H1 (cell line): ENCODE data around the gene NQO2. TPM values are rescaled to one million over a fixed set of nuclear protein-coding genes. Genes with fewer than 3 reads are reported as not detected.

Experiments
- CTCF ChIA-PET: fragments of 300-600 bp; sonication (Branson Sonifier 250); formaldehyde crosslinking; loops from one replicate; lab custom pipeline; 2021; ENCODE audit not compliant: partially characterized antibody; lab: Charles Lee
- POLR2A ChIA-PET: fragments of 300-600 bp; sonication (Branson Sonifier 250); formaldehyde crosslinking; loops from one replicate; lab custom pipeline; 2021; ENCODE audit warnings: inconsistent platforms; ENCODE audit not compliant: partially characterized antibody; lab: Charles Lee
- DNase-seq, 2 experiments: peaks; one replicate each; pipeline versions ENCODE4 v3.0.0 to v3.0.0-alpha.2; 2010 to 2022; ENCODE audit warnings: low spot score in 2 of 2, low read depth in 1 of 2, mixed read lengths in 1 of 2
- FAIRE-seq: peaks from 2 replicates; lab custom pipeline; 2011; peaks lifted over from hg19 to GRCh38; lab: Jason Lieb, UNC
- H2AFZ ChIP-seq: 2 replicates; pipeline ENCODE4 v1.8.1; 2012; ENCODE audit warnings: low read length, inconsistent platforms
- H2AK5ac ChIP-seq: 2 replicates; pipeline ENCODE4 v1.6.1; 2013; ENCODE audit warnings: low read depth, low read length
- H2BK120ac ChIP-seq: replicated peaks from 2 replicates; pipeline ENCODE3; 2013; ENCODE audit warnings: low read depth, low read length, inconsistent platforms
- H2BK12ac ChIP-seq: 2 replicates; pipeline ENCODE4 v1.6.1; 2013; ENCODE audit warnings: low read depth, low read length
- H2BK15ac ChIP-seq: 2 replicates; pipeline ENCODE4 v1.6.1; 2013; ENCODE audit warnings: low read length
- H2BK20ac ChIP-seq: 2 replicates; pipeline ENCODE4 v1.6.1; 2013; ENCODE audit warnings: low read length
- H2BK5ac ChIP-seq: 2 replicates; pipeline ENCODE4 v1.6.1; 2013; ENCODE audit warnings: low read depth, low read length
- H3K14ac ChIP-seq: 2 replicates; pipeline ENCODE4 v1.6.1; 2013; ENCODE audit warnings: inconsistent platforms; ENCODE audit not compliant: insufficient read length
- H3K18ac ChIP-seq: 2 replicates; pipeline ENCODE4 v1.6.1; 2013; ENCODE audit warnings: low read length; ENCODE audit errors: extremely low read depth
- H3K23ac ChIP-seq: 2 replicates; pipeline ENCODE4 v1.6.1; 2013; ENCODE audit warnings: inconsistent platforms; ENCODE audit not compliant: insufficient read length
- H3K23me2 ChIP-seq: 2 replicates; pipeline ENCODE4 v1.6.1; 2013; ENCODE audit warnings: low read depth, low read length
- H3K27ac ChIP-seq: 2 replicates; pipeline ENCODE4 v1.6.1; 2011; ENCODE audit warnings: low read depth, low read length, inconsistent platforms
- H3K27me3 ChIP-seq, 4 experiments: replicated peaks in 1 of 4; 1 replicate in 1 of 4; 2 replicates in 3 of 4; pipeline versions ENCODE4 v1.6.1 to v1.8.1; 2011 to 2013; ENCODE audit warnings: low read length in 3 of 4, mild to moderate bottlenecking in 3 of 4, inconsistent platforms in 2 of 4, mixed read lengths in 2 of 4, moderate library complexity in 1 of 4; ENCODE audit not compliant: control insufficient read depth in 3 of 4, insufficient read depth in 3 of 4; ENCODE audit errors: extremely low read depth in 1 of 4
- H3K36me3 ChIP-seq, 4 experiments: 2 replicates each; pipeline versions ENCODE4 v1.6.1 to v1.8.1; 2011 to 2013; ENCODE audit warnings: mild to moderate bottlenecking in 4 of 4, low read length in 3 of 4, moderate library complexity in 2 of 4, control low read depth in 1 of 4, inconsistent platforms in 1 of 4; ENCODE audit not compliant: insufficient read depth in 4 of 4, control insufficient read depth in 2 of 4
- H3K4ac ChIP-seq: replicated peaks from 2 replicates; pipeline ENCODE3; 2013; ENCODE audit warnings: low read length, low read depth, mixed read lengths, inconsistent platforms; ENCODE audit not compliant: insufficient read length
- H3K4me1 ChIP-seq, 4 experiments: replicated peaks in 1 of 4; 1 replicate in 1 of 4; 2 replicates in 3 of 4; pipeline versions ENCODE4 v1.6.1 to v1.8.1; 2011 to 2013; ENCODE audit warnings: low read length in 3 of 4, inconsistent platforms in 2 of 4, mixed read lengths in 1 of 4; ENCODE audit not compliant: insufficient read depth in 4 of 4, control insufficient read depth in 3 of 4
- H3K4me2 ChIP-seq, 2 experiments: 2 replicates each; pipeline versions ENCODE4 v1.6.1 to v1.8.1; 2011 to 2013; ENCODE audit warnings: low read depth in 2 of 2, low read length in 2 of 2, control low read depth in 1 of 2, inconsistent platforms in 1 of 2, mild to moderate bottlenecking in 1 of 2; ENCODE audit not compliant: insufficient read depth in 1 of 2
- H3K4me3 ChIP-seq, 4 experiments: fragments of 200-600, 300-600 bp in 1 of 4; sonication (generic), shearing (Covaris generic), sonication (Bioruptor Twin) in 1 of 4; 2 replicates each; pipeline versions ENCODE4 v1.5.1 to v1.8.1; 2011 to 2016; ENCODE audit warnings: low read length in 4 of 4, low read depth in 3 of 4, control low read depth in 2 of 4, inconsistent platforms in 2 of 4, mild to moderate bottlenecking in 2 of 4, mixed read lengths in 1 of 4, moderate library complexity in 1 of 4; ENCODE audit not compliant: insufficient read depth in 2 of 4; ENCODE audit errors: extremely low read depth in 1 of 4
- H3K56ac ChIP-seq: replicated peaks from 2 replicates; pipeline ENCODE3; 2013; ENCODE audit warnings: low read depth, mild to moderate bottlenecking, mixed read lengths, low read length, inconsistent platforms; ENCODE audit not compliant: insufficient read length
- H3K79me1 ChIP-seq: 2 replicates; pipeline ENCODE4 v1.6.1; 2013; ENCODE audit warnings: low read depth, low read length, control low read depth
- H3K79me2 ChIP-seq, 2 experiments: 2 replicates each; pipeline versions ENCODE4 v1.6.1 to v1.8.1; 2012 to 2013; ENCODE audit warnings: low read length in 2 of 2, mild to moderate bottlenecking in 2 of 2, inconsistent platforms in 1 of 2; ENCODE audit not compliant: insufficient read depth in 2 of 2, control insufficient read depth in 1 of 2
- H3K9ac ChIP-seq, 4 experiments: replicated peaks in 1 of 4; 1 replicate in 1 of 4; 2 replicates in 3 of 4; pipeline versions ENCODE4 v1.6.1 to v1.8.1; 2011 to 2013; ENCODE audit warnings: low read depth in 3 of 4, low read length in 3 of 4, control low read depth in 2 of 4, mild to moderate bottlenecking in 2 of 4, moderate library complexity in 2 of 4, inconsistent platforms in 1 of 4; ENCODE audit errors: extremely low read depth in 1 of 4
- H3K9me3 ChIP-seq, 2 experiments: 2 replicates each; pipeline versions ENCODE4 v1.6.1 to v1.8.1; 2012 to 2013; ENCODE audit warnings: mild to moderate bottlenecking in 2 of 2, moderate library complexity in 2 of 2, control low read depth in 1 of 2, inconsistent platforms in 1 of 2, low read depth in 1 of 2, low read length in 1 of 2, mixed read lengths in 1 of 2; ENCODE audit not compliant: insufficient read depth in 2 of 2
- H4K20me1 ChIP-seq, 2 experiments: replicated peaks in 1 of 2; 2 replicates each; pipeline versions ENCODE3 to v1.8.1; 2011 to 2013; ENCODE audit warnings: inconsistent platforms in 2 of 2, low read length in 2 of 2, mild to moderate bottlenecking in 1 of 2; ENCODE audit not compliant: insufficient read depth in 2 of 2, control insufficient read depth in 1 of 2
- H4K5ac ChIP-seq: 2 replicates; pipeline ENCODE4 v1.6.1; 2013; ENCODE audit warnings: low read length, low read depth, mixed read lengths, inconsistent platforms; ENCODE audit not compliant: insufficient read length
- H4K8ac ChIP-seq: 2 replicates; pipeline ENCODE4 v1.8.0; 2013; ENCODE audit warnings: mild to moderate bottlenecking, moderate library complexity, low read length, inconsistent platforms; ENCODE audit not compliant: insufficient read depth; ENCODE audit errors: extremely low read depth
- H4K91ac ChIP-seq: replicated peaks from 2 replicates; pipeline ENCODE3; 2013; ENCODE audit warnings: low read length, mixed read lengths, inconsistent platforms; ENCODE audit not compliant: insufficient read length
- ASH2L ChIP-seq: fragments of 200-600, 300-600 bp; sonication (generic); IDR thresholded peaks from one replicate; pipeline ENCODE4 v1.7.1; 2017; ENCODE audit warnings: low read length
- BCL11A ChIP-seq, 2 experiments: IDR thresholded peaks; one replicate each; pipeline ENCODE4 v1.6.1; 2011; ENCODE audit warnings: low read depth in 2 of 2, low read length in 2 of 2, mild to moderate bottlenecking in 2 of 2
- BRCA1 ChIP-seq: IDR thresholded peaks from 2 replicates; pipeline ENCODE4 v1.6.1; 2012; ENCODE audit warnings: low read depth, low read length, improper control_type of control experiment
- CBX5 ChIP-seq: fragments of 300-800, 300-1000 bp; sonication (generic); IDR thresholded peaks from 2 replicates; pipeline ENCODE4 v1.7.1; 2016; ENCODE audit warnings: antibody characterized with exemption, low read length, low read depth
- GABPA ChIP-seq: IDR thresholded peaks from 2 replicates; pipeline ENCODE4 v1.6.1; 2011; ENCODE audit warnings: mild to moderate bottlenecking, low read length, moderate library complexity, borderline replicate concordance; ENCODE audit not compliant: insufficient read depth
- MAFK ChIP-seq: IDR thresholded peaks from 2 replicates; pipeline ENCODE4 v1.6.1; 2012; ENCODE audit warnings: low read depth, mild to moderate bottlenecking, improper control_type of control experiment, low read length
- RAD21 ChIP-seq, 2 experiments: IDR thresholded peaks in 1 of 2; conservative IDR thresholded peaks in 1 of 2; 2 replicates each; pipeline ENCODE4 v1.6.1; 2011; ENCODE audit warnings: low read depth in 2 of 2, low read length in 2 of 2, improper control_type of control experiment in 1 of 2, inconsistent platforms in 1 of 2, mild to moderate bottlenecking in 1 of 2, moderate library complexity in 1 of 2
- SIRT6 ChIP-seq: IDR thresholded peaks from one replicate; pipeline ENCODE4 v1.7.1; 2012; ENCODE audit warnings: low read length, inconsistent platforms
- SIX5 ChIP-seq: IDR thresholded peaks from 2 replicates; pipeline ENCODE4 v1.6.1; 2011; ENCODE audit warnings: mild to moderate bottlenecking, low read depth, low read length
- SP4 ChIP-seq: IDR thresholded peaks from 2 replicates; pipeline ENCODE4 v1.6.1; 2012; ENCODE audit warnings: low read length, inconsistent platforms
- SRF ChIP-seq: IDR thresholded peaks from 2 replicates; pipeline ENCODE4 v1.6.1; 2011; ENCODE audit warnings: mild to moderate bottlenecking, low read depth, low read length, moderate library complexity
- TEAD4 ChIP-seq: IDR thresholded peaks from 2 replicates; pipeline ENCODE4 v1.6.1; 2012; ENCODE audit warnings: low read depth, low read length, inconsistent platforms, mixed read lengths
- USF2 ChIP-seq: IDR thresholded peaks from 2 replicates; pipeline ENCODE4 v1.6.1; 2011; ENCODE audit warnings: low read length, improper control_type of control experiment
- WGBS, 2 experiments: shearing (Covaris generic) in 1 of 2; methylation state at CpG; one replicate each; pipeline versions ENCODE4 v1.1.6 to v1.1.7; 2013 to 2015; ENCODE audit warnings: low lambda C conversion rate in 2 of 2, mixed read lengths in 2 of 2, inconsistent platforms in 1 of 2, low coverage in 1 of 2, missing lambda C conversion rate in 1 of 2; ENCODE audit not compliant: insufficient replicate concordance in 2 of 2, insufficient coverage in 1 of 2, insufficient read length in 1 of 2; ENCODE audit errors: extremely low coverage in 1 of 2, missing lambda C conversion rate in 1 of 2; 5-methylcytosine and 5-hydroxymethylcytosine counted together
- polyA plus RNA-seq, 7 experiments: library from polyadenylated mRNA; depleted of rRNA in 3 of 7; stranded (reverse) in 5 of 7; unstranded in 2 of 7; fragments of >200 nt in 5 of 7; fragments of 200-250 nt in 2 of 7; gene quantifications; 1 replicate in 5 of 7; 2 replicates in 1 of 7; 4 replicates in 1 of 7; pipeline versions ENCODE4 v1.2.1 to v1.2.3, GENCODE V29; 2011 to 2013; ENCODE audit warnings: missing spikeins in 2 of 7, mixed read lengths in 2 of 7
- total RNA-seq: library from RNA; stranded (reverse); fragmentation: NEBNext Ultra II Directional; extraction: Animal tissue kit (Norgen Biotek cat#: 25700); gene quantifications from 2 replicates; pipeline ENCODE4 v1.2.1, GENCODE V29; 2021
- TF ChIP-seq, protein P1 (sequence below): IDR thresholded peaks from 2 replicates; pipeline ENCODE4 v1.6.1; 2012; ENCODE audit warnings: inconsistent platforms

Gene NQO2
- total and polyA plus RNA-seq, 2 of the 8 experiments (the other 6 are each of a cell fraction or from before 2014, with no cell fraction given) = 135 to 168 TPM

GRCh38 chr6:2950713-2951112, 49.0 kb upstream of the NQO2 start:
- no peak overlapping the region for H2BK20ac ChIP-seq
- no peak overlapping the region for H4K91ac ChIP-seq
- no peak overlapping the region for H3K18ac ChIP-seq
- POLR2A ChIA-PET = interaction anchor here (1.3 to 2.0 kb wide), 3 partner anchors 9 to 11 kb away, joined by 4 read pairs; no protein-coding TSS in a partner anchor
- no peak overlapping the region for H2BK12ac ChIP-seq
- no peak overlapping the region for H3K4me2 ChIP-seq
- no peak overlapping the region for H2AK5ac ChIP-seq
- H4K5ac ChIP-seq = no peak overlapping the region
- no peak overlapping the region for H4K8ac ChIP-seq
- no peaks in the 10 kb centered on the region for H3K9me3 ChIP-seq
- FAIRE-seq (no peak), DNase-seq (no peak)
- no peaks in the 10 kb centered on the region for H3K79me2 ChIP-seq
- no peak overlapping the region for H3K23ac ChIP-seq
- no peak overlapping the region for H2BK5ac ChIP-seq
- no peak overlapping the region for H2BK15ac ChIP-seq
- H3K4ac ChIP-seq = no peak overlapping the region
- CTCF ChIA-PET = interaction anchor here (0.7 to 20.6 kb wide), 11 partner anchors 10 to 167 kb away, joined by 3 to 293 read pairs (median 7); partner anchors contain the start of gene SERPINB1
- WGBS, 2 experiments = 86% methylated on average over 12 of the region's 12 CpGs; no CpG with 5 or more reads in 1 of the 2 experiments
- H3K4me1 ChIP-seq = peaks cover 0 to 7% (median 3%) of the 10 kb centered on the region in 4 experiments; a peak in 6 of 7 replicates
- no peak overlapping the region for H3K4me3 ChIP-seq
- no peak overlapping the region for H2BK120ac ChIP-seq
- H3K27ac ChIP-seq = no peak overlapping the region
- H3K9ac ChIP-seq = no peak overlapping the region
- no peak overlapping the region for H2AFZ ChIP-seq
- H4K20me1 ChIP-seq = no peaks in the 10 kb centered on the region
- H3K27me3 ChIP-seq = no peaks in the 10 kb centered on the region
- no peak overlapping the region for H3K14ac ChIP-seq
- H3K36me3 ChIP-seq = no peaks in the 10 kb centered on the region
- no peaks in the 10 kb centered on the region for H3K79me1 ChIP-seq
- no peaks in the 10 kb centered on the region for H3K23me2 ChIP-seq
- no peak overlapping the region for H3K56ac ChIP-seq
- TF ChIP-seq SRF = no peak
- TF ChIP-seq GABPA = no peak
- no peak for TF ChIP-seq SIX5
- TF ChIP-seq CBX5 = no peak
- no peak for TF ChIP-seq BCL11A (IDR thresholded peaks at IDR 0.05; ENCODE audit: low read depth in 2 of 2, low read length in 2 of 2)
- TF ChIP-seq, protein P1, sequence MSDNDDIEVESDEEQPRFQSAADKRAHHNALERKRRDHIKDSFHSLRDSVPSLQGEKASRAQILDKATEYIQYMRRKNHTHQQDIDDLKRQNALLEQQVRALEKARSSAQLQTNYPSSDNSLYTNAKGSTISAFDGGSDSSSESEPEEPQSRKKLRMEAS = no peak
- no peak for TF ChIP-seq TEAD4
- no peak for TF ChIP-seq BRCA1
- no peak for TF ChIP-seq SP4
- TF ChIP-seq MAFK = no peak
- no peak for TF ChIP-seq SIRT6
- TF ChIP-seq RAD21 (IDR thresholded peaks at IDR 0.05 in 1 of 2, conservative IDR thresholded peaks at IDR 0.05 in 1 of 2; ENCODE audit: low read depth in 2 of 2, low read length in 2 of 2) = no peak
- no peak for TF ChIP-seq USF2
- TF ChIP-seq ASH2L = no peak
